K562 (cell line): ENCODE measurements around the gene OSBPL7. TPM values are rescaled to one million over a fixed set of nuclear protein-coding genes. Genes with fewer than 3 reads are reported as not detected.

Source experiments
- ATAC-seq: fragments of 200-7000 bp; cut with Tn5 transposase; 3 replicates; pipeline ENCODE4 v1.9.1; 2020; ENCODE audit warnings: moderate library complexity
- BruUV-seq: library from RNA; stranded (reverse); fragments of 400-500 nt; replicated peaks from 2 replicates; lab custom pipeline; 2021; lab: Mats Ljungman, UMichigan
- CTCF ChIA-PET: fragments of 300-600 bp; formaldehyde crosslinking; extraction: SDS; loops from one replicate; lab custom pipeline; 2021; ENCODE audit warnings: low intra/inter-chr PET ratio; lab: Yijun Ruan, JAX
- POLR2A ChIA-PET: fragments of 300-600, 350-650 bp; sonication (Branson Sonifier 250); formaldehyde crosslinking; extraction: SDS; loops from one replicate; lab custom pipeline; 2021; ENCODE audit warnings: antibody characterized with exemption, inconsistent platforms; lab: Yijun Ruan, JAX
- DNase-seq, 4 experiments: peaks; one replicate each; pipeline versions ENCODE4 v3.0.0 to v3.0.0-alpha.2; 2011 to 2018; ENCODE audit warnings: low spot score in 3 of 4, mixed read lengths in 3 of 4; ENCODE audit errors: extremely low read depth in 1 of 4
- FAIRE-seq: peaks from 2 replicates; lab custom pipeline; 2011; peaks lifted over from hg19 to GRCh38; lab: Jason Lieb, UNC
- H2AFZ ChIP-seq: 2 replicates; pipeline ENCODE4 v1.6.0; 2011; ENCODE audit warnings: low read depth, low read length, control low read depth, inconsistent platforms
- H3K27ac ChIP-seq: fragments of 200-600 bp; 3 replicates; pipeline ENCODE4 v1.8.0; 2011; ENCODE audit warnings: low read depth, mild to moderate bottlenecking, control low read depth, inconsistent platforms, low read length, moderate library complexity, mixed read lengths; ENCODE audit errors: extremely low read depth
- H3K27me3 ChIP-seq, 2 experiments: fragments of 300-600 bp in 1 of 2; 2 replicates in 1 of 2; 3 replicates in 1 of 2; pipeline versions ENCODE4 v1.6.0 to v1.8.0; 2011; ENCODE audit warnings: inconsistent platforms in 2 of 2, low read length in 2 of 2, mild to moderate bottlenecking in 1 of 2, mixed read lengths in 1 of 2, moderate library complexity in 1 of 2; ENCODE audit not compliant: control insufficient read depth in 2 of 2, insufficient read depth in 2 of 2
- H3K36me3 ChIP-seq: fragments of 300-600 bp; 3 replicates; pipeline ENCODE4 v1.8.0; 2011; ENCODE audit warnings: mild to moderate bottlenecking, low read length, inconsistent platforms; ENCODE audit not compliant: control insufficient read depth, insufficient read depth
- H3K4me1 ChIP-seq, 2 experiments: fragments of 200-600 bp in 1 of 2; replicated peaks in 1 of 2; 2 replicates in 1 of 2; 3 replicates in 1 of 2; pipeline versions ENCODE4 v1.5.1 to v1.8.0; 2011; ENCODE audit warnings: inconsistent platforms in 2 of 2, low read length in 2 of 2, mild to moderate bottlenecking in 1 of 2, mixed read lengths in 1 of 2, moderate library complexity in 1 of 2; ENCODE audit not compliant: control insufficient read depth in 2 of 2, insufficient read depth in 2 of 2
- H3K4me2 ChIP-seq: 2 replicates; pipeline ENCODE4 v1.6.1; 2011; ENCODE audit warnings: low read length, control low read depth, inconsistent platforms, mixed read lengths; ENCODE audit not compliant: insufficient read depth
- H3K4me3 ChIP-seq: fragments of 200-600 bp; sonication (generic), shearing (Covaris generic); 2 replicates; pipeline ENCODE4 v1.5.1; 2016; ENCODE audit warnings: control low read depth, inconsistent platforms
- H3K79me2 ChIP-seq: fragments of 200-600 bp; 3 replicates; pipeline ENCODE4 v1.8.0; 2011; ENCODE audit warnings: low read length, inconsistent platforms; ENCODE audit not compliant: control insufficient read depth, insufficient read depth
- H3K9ac ChIP-seq, 2 experiments: 2 replicates each; pipeline versions ENCODE4 v1.6.0 to v1.6.1; 2011; ENCODE audit warnings: low read depth in 2 of 2, low read length in 2 of 2, control low read depth in 1 of 2, inconsistent platforms in 1 of 2, mild to moderate bottlenecking in 1 of 2, mixed read lengths in 1 of 2; ENCODE audit not compliant: insufficient read depth in 1 of 2
- H3K9me1 ChIP-seq: one replicate; pipeline ENCODE4 v1.6.0; 2011; ENCODE audit warnings: inconsistent platforms, mild to moderate bottlenecking, low read length, moderate library complexity; ENCODE audit not compliant: control insufficient read depth, insufficient read depth
- H3K9me3 ChIP-seq: replicated peaks from 2 replicates; pipeline ENCODE4 v1.5.1; 2011; ENCODE audit warnings: low read depth, low read length, inconsistent platforms; ENCODE audit not compliant: control insufficient read depth, insufficient read depth
- H4K20me1 ChIP-seq: replicated peaks from 2 replicates; pipeline ENCODE4 v1.6.1; 2011; ENCODE audit warnings: low read length, inconsistent platforms, mixed read lengths; ENCODE audit not compliant: control insufficient read depth, insufficient read depth
- BMI1 ChIP-seq: fragments of 150-350 bp; IDR thresholded peaks from 2 replicates; pipeline ENCODE4 v1.6.1; 2014; ENCODE audit warnings: low read length
- CTBP1 ChIP-seq: fragments of 450-650 bp; IDR thresholded peaks from 2 replicates; pipeline ENCODE4 v1.6.1; 2016; ENCODE audit warnings: borderline replicate concordance
- PHF20 ChIP-seq: fragments of 450-650 bp; IDR thresholded peaks from 2 replicates; pipeline ENCODE4 v1.6.1; 2018; ENCODE audit not compliant: partially characterized antibody
- REST ChIP-seq, 2 experiments: fragments of 450-650 bp; formaldehyde crosslinking in 1 of 2; IDR thresholded peaks; 2 replicates each; pipeline versions ENCODE4 v1.4.0 to v1.6.1; 2014 to 2020; ENCODE audit warnings: mild to moderate bottlenecking in 2 of 2, borderline replicate concordance in 1 of 2, low read depth in 1 of 2
- ZFP36 ChIP-seq: fragments of 150-350 bp; IDR thresholded peaks from 2 replicates; pipeline ENCODE4 v1.6.1; 2018; ENCODE audit warnings: low read length, low read depth; ENCODE audit not compliant: partially characterized antibody
- ZNF696 ChIP-seq: fragments of 250-450 bp; sonication (Bioruptor Pico); conservative IDR thresholded peaks from 2 replicates; pipeline ENCODE4 v1.4.0; 2020; ENCODE audit warnings: mild to moderate bottlenecking, moderate library complexity
- WGBS: fragments of 100-300 bp; shearing (Covaris generic); methylation state at CpG from one replicate; pipeline ENCODE4 v1.1.6; 2016; ENCODE audit warnings: low coverage, mixed read lengths; ENCODE audit not compliant: insufficient coverage; ENCODE audit errors: missing lambda C conversion rate; 5-methylcytosine and 5-hydroxymethylcytosine counted together
- in situ Hi-C: fragments of 300-500 bp; cut with MboI; formaldehyde crosslinking; loops from 4 replicates; pipeline ENCODE4 v1.15.0; 2018; ENCODE audit warnings: inconsistent platforms, mixed read lengths
- intact Hi-C: fragments of 100-400 bp; cut with micrococcal nuclease; formaldehyde crosslinking; loops from 2 replicates; pipeline ENCODE4 v1.14.2; 2022
- polyA plus RNA-seq, 8 experiments: library from polyadenylated mRNA; depleted of rRNA in 4 of 8; stranded (reverse) in 5 of 8; unstranded in 3 of 8; fragments of >200 nt; fragmentation: Nextera tagmentation in 2 of 8; fragmentation: Illumina TruSeq in 1 of 8; extraction: Ambion mirVana in 2 of 8; extraction: Trizol in 1 of 8; gene quantifications; 2 replicates each; pipeline versions ENCODE4 v1.2.1 to v1.2.3, GENCODE V29; 2011 to 2014; ENCODE audit warnings: inconsistent platforms in 1 of 8, missing spikeins in 1 of 8
- total RNA-seq, 7 experiments: library from RNA; depleted of rRNA in 6 of 7; stranded (reverse); fragments of >200 nt in 6 of 7; fragmentation: Illumina TruSeq in 2 of 7; extraction: Trizol in 2 of 7; gene quantifications; 2 replicates each; pipeline versions ENCODE4 v1.2.1 to v1.2.3, GENCODE V29; 2011 to 2021; ENCODE audit warnings: low replicate concordance in 1 of 7
- TF ChIP-seq, protein P1 (sequence below): fragments of 450-650 bp; IDR thresholded peaks from 2 replicates; pipeline ENCODE4 v1.6.1; 2016
- TF ChIP-seq, protein P2 (sequence below): sonication (generic); formaldehyde crosslinking; IDR thresholded peaks from 2 replicates; pipeline ENCODE4 v1.8.0; 2022; ENCODE audit warnings: missing genetic modification reagents, mild to moderate bottlenecking, moderate library complexity, borderline replicate concordance
- TF ChIP-seq, protein P3 (sequence below): sonication (generic); formaldehyde crosslinking; IDR thresholded peaks from 2 replicates; pipeline ENCODE4 v1.9.0; 2022; ENCODE audit warnings: mild to moderate bottlenecking, missing genetic modification reagents

The OSBPL7 gene
- total and polyA plus RNA-seq, 9 of the 15 experiments (the other 6 are each of a cell fraction or from before 2014, with no cell fraction given): 0.32 to 11.9 (median 5.8) TPM

DNA sequence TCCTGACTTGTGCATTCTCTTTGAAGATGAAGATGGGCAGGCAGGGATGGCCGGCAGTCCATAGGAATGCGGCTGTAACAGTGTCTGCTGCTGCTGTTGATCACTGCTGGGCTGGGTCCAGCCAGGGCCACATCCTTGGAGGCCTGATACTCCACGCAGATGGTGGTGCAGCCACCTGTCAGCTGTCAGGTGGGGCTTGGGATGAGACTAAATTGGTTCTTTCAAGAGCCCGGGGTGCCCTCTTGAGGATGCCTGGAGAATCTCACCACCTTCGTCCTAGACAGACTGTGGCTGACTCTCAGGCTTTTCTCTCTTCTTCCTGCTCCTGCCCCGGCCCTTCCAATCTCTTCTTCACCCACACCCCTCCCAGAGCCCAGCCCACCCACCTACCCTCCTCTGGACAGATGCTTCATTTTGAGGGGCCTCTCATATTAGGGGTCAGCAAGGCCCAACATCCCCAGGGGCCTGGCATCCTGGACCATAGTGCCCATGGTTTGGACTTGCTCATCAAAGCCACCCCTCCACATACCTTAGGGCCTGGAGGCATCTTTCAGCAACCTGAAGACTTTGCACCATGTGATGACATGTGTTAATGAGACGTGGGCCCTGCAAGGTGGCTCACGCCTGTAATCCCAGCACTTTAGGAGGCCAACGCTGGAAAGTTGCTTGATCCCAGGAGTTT lies 19.1 kb downstream of the OSBPL7 start:
- no peak overlapping the region for H3K9ac ChIP-seq
- H4K20me1 ChIP-seq: peaks cover 16% of the 10 kb centered on the region; the same call in 1 of the 2 replicates
- POLR2A ChIA-PET: interaction anchor here (0.6 to 1.4 kb wide), 5 partner anchors 18 to 919 kb away, joined by 3 to 5 read pairs (median 4); partner anchors contain the start of genes LRRC46, MRPL10 and OSBPL7
- FAIRE-seq: peak; percentile 94
- peak; percentile 59 to 68 (median 63) for DNase-seq
- H2AFZ ChIP-seq: no peak overlapping the region
- H3K79me2 ChIP-seq: no peaks in the 10 kb centered on the region
- ATAC-seq: peak; percentile 95
- peaks cover 2% of the 10 kb centered on the region; the same call in 1 of the 3 replicates for H3K36me3 ChIP-seq
- H3K4me1 ChIP-seq: peaks cover 0 to 6% of the 10 kb centered on the region in 2 experiments; a peak in 1 of 5 replicates
- H3K4me2 ChIP-seq: no peak overlapping the region
- CTCF ChIA-PET: interaction anchor here (0.6 to 1.2 kb wide), 3 partner anchors 26 to 103 kb away, joined by 3 to 6 read pairs (median 4); no protein-coding TSS in a partner anchor
- intact Hi-C loops (loop anchor here (1.0 to 5.0 kb wide), 2 partner anchors 26 to 105 kb away; no protein-coding TSS in a partner anchor), in situ Hi-C loops (no loop called here)
- no peak overlapping the region for H3K4me3 ChIP-seq
- H3K9me1 ChIP-seq: no peaks in the 10 kb centered on the region
- 9% methylated on average over 8 of the region's 9 CpGs for WGBS
- H3K27me3 ChIP-seq: peaks cover 0 to 29% of the 10 kb centered on the region in 2 experiments; a peak in 3 of 5 replicates
- no TSS peak for BruUV-seq
- H3K9me3 ChIP-seq: no peaks in the 10 kb centered on the region
- no peak overlapping the region for H3K27ac ChIP-seq
- TF ChIP-seq REST (IDR thresholded peaks at IDR 0.05; ENCODE audit: borderline replicate concordance) (peak; percentile 47; the same call in 1 of the 2 replicates), REST (CRISPR knock-in tag; IDR thresholded peaks at IDR 0.05; ENCODE audit: low read depth) (no peak), CTBP1 (0 out of 2 replicates have a peak, but pooled peaks have one; percentile 52), BMI1 (no peak), PHF20 (no peak), ZFP36 (no peak), ZNF696 (CRISPR knock-in tag) (no peak)
- TF ChIP-seq, protein P1, sequence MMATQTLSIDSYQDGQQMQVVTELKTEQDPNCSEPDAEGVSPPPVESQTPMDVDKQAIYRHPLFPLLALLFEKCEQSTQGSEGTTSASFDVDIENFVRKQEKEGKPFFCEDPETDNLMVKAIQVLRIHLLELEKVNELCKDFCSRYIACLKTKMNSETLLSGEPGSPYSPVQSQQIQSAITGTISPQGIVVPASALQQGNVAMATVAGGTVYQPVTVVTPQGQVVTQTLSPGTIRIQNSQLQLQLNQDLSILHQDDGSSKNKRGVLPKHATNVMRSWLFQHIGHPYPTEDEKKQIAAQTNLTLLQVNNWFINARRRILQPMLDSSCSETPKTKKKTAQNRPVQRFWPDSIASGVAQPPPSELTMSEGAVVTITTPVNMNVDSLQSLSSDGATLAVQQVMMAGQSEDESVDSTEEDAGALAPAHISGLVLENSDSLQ: peak; percentile 61
- TF ChIP-seq, protein P2, sequence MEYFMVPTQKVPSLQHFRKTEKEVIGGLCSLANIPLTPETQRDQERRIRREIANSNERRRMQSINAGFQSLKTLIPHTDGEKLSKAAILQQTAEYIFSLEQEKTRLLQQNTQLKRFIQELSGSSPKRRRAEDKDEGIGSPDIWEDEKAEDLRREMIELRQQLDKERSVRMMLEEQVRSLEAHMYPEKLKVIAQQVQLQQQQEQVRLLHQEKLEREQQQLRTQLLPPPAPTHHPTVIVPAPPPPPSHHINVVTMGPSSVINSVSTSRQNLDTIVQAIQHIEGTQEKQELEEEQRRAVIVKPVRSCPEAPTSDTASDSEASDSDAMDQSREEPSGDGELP (CRISPR knock-in tag): peak; percentile 52
- TF ChIP-seq, protein P3, sequence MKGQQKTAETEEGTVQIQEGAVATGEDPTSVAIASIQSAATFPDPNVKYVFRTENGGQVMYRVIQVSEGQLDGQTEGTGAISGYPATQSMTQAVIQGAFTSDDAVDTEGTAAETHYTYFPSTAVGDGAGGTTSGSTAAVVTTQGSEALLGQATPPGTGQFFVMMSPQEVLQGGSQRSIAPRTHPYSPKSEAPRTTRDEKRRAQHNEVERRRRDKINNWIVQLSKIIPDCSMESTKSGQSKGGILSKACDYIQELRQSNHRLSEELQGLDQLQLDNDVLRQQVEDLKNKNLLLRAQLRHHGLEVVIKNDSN (CRISPR knock-in tag): peak; percentile 43; the same call in 1 of the 2 replicates
